OCI-LY3 (cell line): ENCODE data around the gene HCN1.

Experiments used
- CTCF ChIP-seq: fragments of 200-600, 300-600 bp; sonication (generic); IDR thresholded peaks from 2 replicates; pipeline ENCODE4 v1.5.1; 2014; ENCODE audit warnings: antibody characterized with exemption, low read length, low read depth
- EZH2phosphoT487 ChIP-seq: fragments of 200-600 bp; shearing (Covaris generic); IDR thresholded peaks from 2 replicates; pipeline ENCODE4 v1.6.1; 2018; ENCODE audit warnings: antibody characterized with exemption, mixed run types, low read depth

DNA sequence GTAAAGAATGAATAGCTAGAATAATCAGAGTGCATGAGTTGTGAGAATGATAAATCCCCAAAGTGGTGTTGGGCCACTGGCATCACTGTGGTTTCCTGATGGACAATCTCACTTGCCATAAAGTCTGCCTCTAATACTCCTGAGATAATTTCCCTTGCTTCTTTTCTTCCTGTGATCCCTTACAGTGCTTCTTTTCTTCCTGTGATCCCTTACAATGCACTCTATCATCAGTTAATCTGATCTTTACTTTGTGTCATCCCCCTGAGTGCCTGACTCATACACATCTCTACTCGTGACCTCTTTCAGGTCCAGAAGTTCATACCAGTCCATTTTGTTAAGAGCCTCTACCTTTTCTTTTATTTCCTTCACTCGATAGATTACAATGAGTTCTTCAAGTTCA is 418.3 kb downstream of the HCN1 start:
- TF ChIP-seq CTCF (no peak), EZH2phosphoT487 (no peak)
